ENCODE measurements around the gene SAFB2. TPM values are rescaled to one million over a fixed set of nuclear protein-coding genes. Genes with fewer than 3 reads are reported as not detected.
A peak's percentile ranks its signal among the peaks of the same experiment; 100 is the strongest.

Gene SAFB2
- total RNA-seq, 4 donors from 2014 or later, result 22.9 to 105 (median 28.8) TPM

- DNase-seq (ENCODE audit: low spot score in 2 of 2), result no peak
- no peak overlapping the region for H3K27ac ChIP-seq
Observed at GRCh38 chr19:5571777-5572176, 50.8 kb downstream of the SAFB2 start.

GRCh38 chr19:5567970-5568407 lies 54.6 kb downstream of the SAFB2 start:
- no peaks in the 10 kb centered on the region for H3K36me3 ChIP-seq
- H3K4me3 ChIP-seq, result peak overlapping the region; percentile 60
- peaks cover 19% of the 10 kb centered on the region for H3K4me1 ChIP-seq
- whole genome bisulfite sequencing, result 32% methylated on average over 13 of the region's 40 CpGs
- TF ChIP-seq EP300 (IDR thresholded peaks at IDR 0.05) (no peak), POLR2A (IDR thresholded peaks at IDR 0.05) (no peak), CTCF (IDR thresholded peaks at IDR 0.05) (no peak), POLR2AphosphoS5 (IDR thresholded peaks at IDR 0.05) (no peak)
- no peaks in the 10 kb centered on the region for H3K9me3 ChIP-seq
- H3K27me3 ChIP-seq, result peaks cover 41% of the 10 kb centered on the region
- no peak for DNase-seq (ENCODE audit: low spot score in 2 of 2)
- peak overlapping the region; percentile 91 for H3K27ac ChIP-seq

More at GRCh38 chr19:5571777-5572176, 50.8 kb downstream of the SAFB2 start:
- peaks cover 21% of the 10 kb centered on the region for H3K27me3 ChIP-seq
- H3K4me3 ChIP-seq, result no peak overlapping the region
- WGBS, result 92% methylated on average over 3 of the region's 3 CpGs
- TF ChIP-seq CTCF (IDR thresholded peaks at IDR 0.05) (no peak), EP300 (IDR thresholded peaks at IDR 0.05) (no peak), POLR2AphosphoS5 (IDR thresholded peaks at IDR 0.05) (no peak), POLR2A (IDR thresholded peaks at IDR 0.05) (no peak)
- H3K9me3 ChIP-seq, result no peaks in the 10 kb centered on the region
- H3K36me3 ChIP-seq, result no peaks in the 10 kb centered on the region
- H3K4me1 ChIP-seq, result peaks cover 13% of the 10 kb centered on the region

GRCh38 chr19:5567360-5567969 lies 55.1 kb downstream of the SAFB2 start, which contains the start of gene TINCR:
TINCR (minus strand) TSS chr19:5567953.
- Histone ChIP-seq H3K27ac (peak within 1 kb of the TSS; percentile 91), H3K9me3 (no peaks in the 10 kb centered on the region), H3K4me1 (peaks cover 14% of the 10 kb centered on the region), H3K4me3 (peak within 1 kb of the TSS; percentile 60), H3K27me3 (peaks cover 43% of the 10 kb centered on the region), H3K36me3 (peaks cover under 1% of the 10 kb centered on the region)
- TF ChIP-seq CTCF (IDR thresholded peaks at IDR 0.05) (peak in 1 of 2 donors; percentile 44), POLR2A (IDR thresholded peaks at IDR 0.05) (no peak), POLR2AphosphoS5 (IDR thresholded peaks at IDR 0.05) (no peak), EP300 (IDR thresholded peaks at IDR 0.05) (no peak)
- no peak for DNase-seq (ENCODE audit: low spot score in 2 of 2)
- WGBS, result 17% methylated on average over 16 of the region's 63 CpGs

- Histone ChIP-seq H3K27me3 (peaks cover 57% of the 10 kb centered on the region), H3K4me3 (peak overlapping the region; percentile 60), H3K4me1 (peaks cover 10% of the 10 kb centered on the region), H3K36me3 (peaks cover 10% of the 10 kb centered on the region), H3K9me3 (peaks cover 7% of the 10 kb centered on the region), H3K27ac (peak overlapping the region; percentile 55)
- TF ChIP-seq EP300 (IDR thresholded peaks at IDR 0.05) (no peak), POLR2AphosphoS5 (IDR thresholded peaks at IDR 0.05) (no peak), POLR2A (IDR thresholded peaks at IDR 0.05) (no peak), CTCF (IDR thresholded peaks at IDR 0.05) (no peak)
- WGBS, result 49% methylated on average over 7 of the region's 7 CpGs
- DNase-seq (ENCODE audit: low spot score in 2 of 2), result no peak
Observed at GRCh38 chr19:5564930-5565329, 57.6 kb downstream of the SAFB2 start.

- DNase-seq (ENCODE audit: low spot score in 2 of 2), result no peak
- H3K27me3 ChIP-seq, result peaks cover 55% of the 10 kb centered on the region
- H3K36me3 ChIP-seq, result peaks cover 10% of the 10 kb centered on the region
- H3K27ac ChIP-seq, result peak overlapping the region; percentile 55
- TF ChIP-seq EP300 (IDR thresholded peaks at IDR 0.05) (no peak), POLR2A (IDR thresholded peaks at IDR 0.05) (no peak), CTCF (IDR thresholded peaks at IDR 0.05) (no peak), POLR2AphosphoS5 (IDR thresholded peaks at IDR 0.05) (no peak)
- WGBS, result 20% methylated on average over 14 of the region's 14 CpGs
- H3K4me1 ChIP-seq, result peaks cover 10% of the 10 kb centered on the region
- peak overlapping the region; percentile 60 for H3K4me3 ChIP-seq
- peaks cover 7% of the 10 kb centered on the region for H3K9me3 ChIP-seq
Observed at GRCh38 chr19:5563935-5564612, 58.5 kb downstream of the SAFB2 start.
